Stomach smooth muscle (tissue), 2 donors: ENCODE results near the gene SALL2.
A peak's percentile ranks its signal among the peaks of the same experiment; 100 is the strongest.
"Not testable (repeated sequence)": the region's sequence is repeated elsewhere in the genome, so short reads cannot be mapped to it uniquely, and the experiment has no call there.

Experiments used
- H3K27ac ChIP-seq: one replicate; pipeline ENCODE4 v1.7.0; 2013; ENCODE audit warnings: mild to moderate bottlenecking, low read length, inconsistent platforms
- H3K27me3 ChIP-seq, 2 donors: one replicate each; pipeline ENCODE4 v1.7.0; 2013; ENCODE audit warnings: low read length in 2 of 2; ENCODE audit not compliant: insufficient read depth in 2 of 2, control insufficient read depth in 1 of 2
- H3K36me3 ChIP-seq, 2 donors: one replicate each; pipeline ENCODE4 v1.7.0; 2013; ENCODE audit warnings: low read length in 2 of 2; ENCODE audit not compliant: control insufficient read depth in 2 of 2, insufficient read depth in 2 of 2
- H3K4me1 ChIP-seq: one replicate; pipeline ENCODE4 v1.7.0; 2013; ENCODE audit warnings: low read length; ENCODE audit not compliant: control insufficient read depth, insufficient read depth
- H3K4me3 ChIP-seq, 2 donors: one replicate each; pipeline ENCODE4 v1.7.0; 2013; ENCODE audit warnings: low read length in 2 of 2
- H3K9ac ChIP-seq, 2 donors: one replicate each; pipeline ENCODE4 v1.7.0; 2013; ENCODE audit warnings: low read length in 2 of 2, mild to moderate bottlenecking in 1 of 2
- H3K9me3 ChIP-seq, 2 donors: one replicate each; pipeline ENCODE4 v1.7.0; 2013; ENCODE audit warnings: low read length in 2 of 2; ENCODE audit not compliant: control insufficient read depth in 2 of 2
- donor health status: healthy.
- donor health status: Pancreatic carcinoma.

Gene SALL2

DNA sequence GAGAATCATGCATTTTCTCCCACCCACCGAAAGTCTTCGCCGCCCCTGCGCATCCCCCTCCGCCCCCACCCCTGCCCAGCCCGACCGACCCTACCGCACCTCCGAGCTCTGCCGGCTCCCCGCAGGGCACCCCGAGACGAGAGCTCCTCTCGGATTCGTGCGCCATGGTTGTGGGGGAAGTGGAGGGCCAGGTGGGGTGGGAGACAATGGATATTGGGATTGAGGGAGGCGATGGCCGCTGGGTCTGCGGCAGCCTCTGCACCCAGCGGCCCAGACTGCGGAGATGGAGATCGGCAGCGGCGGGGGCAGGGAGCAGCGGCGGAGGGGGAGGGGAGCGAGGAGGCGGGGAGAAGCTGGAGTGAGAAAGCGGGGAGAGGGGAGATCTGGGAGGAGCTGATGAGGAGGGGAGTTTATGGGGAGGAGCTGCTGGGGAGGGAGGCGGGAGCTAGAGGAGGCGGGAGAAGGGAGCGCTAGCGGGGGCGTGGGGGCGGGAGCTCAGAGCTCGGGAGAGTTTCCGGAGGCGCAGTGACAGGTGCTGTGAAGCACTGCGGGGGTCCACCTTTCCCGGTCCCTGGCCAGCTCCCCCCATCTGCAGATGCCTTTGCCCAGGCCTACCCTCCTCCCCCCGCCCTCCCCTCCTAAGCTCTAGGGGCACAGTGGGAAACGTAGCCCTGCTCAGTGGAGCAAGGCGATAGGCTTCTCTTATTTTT, at the start of gene SALL2:
Gene SALL2 (minus strand): TSS at position 385 of the 710 bp plus-strand sequence. CDS start 219 bp downstream, at position 166.
- peak within 1 kb of the TSS; percentile 79 for H3K9ac ChIP-seq
- no peaks in the 10 kb centered on the region for H3K9me3 ChIP-seq
- peak within 1 kb of the TSS; percentile 73 to 78 for H3K4me3 ChIP-seq
- H3K4me1 ChIP-seq = peaks cover 8% of the 10 kb centered on the region
- H3K27ac ChIP-seq = peak within 1 kb of the TSS; percentile 55
- H3K36me3 ChIP-seq = peaks cover 4 to 11% of the 10 kb centered on the region in 2 donors
- H3K27me3 ChIP-seq = no peaks in the 10 kb centered on the region

DNA sequence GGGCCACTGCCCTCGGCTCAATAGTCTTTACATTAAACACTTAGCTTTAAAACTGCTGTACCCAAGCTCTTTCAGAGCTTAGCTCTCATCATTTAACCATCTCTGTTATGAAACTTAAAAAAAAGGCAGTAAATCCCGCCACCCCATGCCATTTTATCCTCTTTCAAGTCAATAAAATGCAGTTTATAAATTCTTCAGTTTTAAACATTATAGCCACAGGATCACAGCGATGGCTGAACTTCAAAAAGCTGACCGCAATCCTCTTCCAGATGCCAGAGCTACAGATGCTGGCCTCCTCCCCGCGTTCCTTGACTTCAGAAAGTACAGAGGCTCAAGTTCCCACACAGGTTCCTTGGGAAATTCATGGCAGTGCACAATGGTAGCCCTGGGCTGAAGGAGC, 49.5 kb upstream of the SALL2 start:
- Histone ChIP-seq H3K27ac (no peak overlapping the region), H3K4me3 (no peak overlapping the region), H3K9me3 (no peaks in the 10 kb centered on the region), H3K9ac (no peak overlapping the region), H3K4me1 (no peaks in the 10 kb centered on the region), H3K27me3 (no peaks in the 10 kb centered on the region), H3K36me3 (no peaks in the 10 kb centered on the region)

DNA sequence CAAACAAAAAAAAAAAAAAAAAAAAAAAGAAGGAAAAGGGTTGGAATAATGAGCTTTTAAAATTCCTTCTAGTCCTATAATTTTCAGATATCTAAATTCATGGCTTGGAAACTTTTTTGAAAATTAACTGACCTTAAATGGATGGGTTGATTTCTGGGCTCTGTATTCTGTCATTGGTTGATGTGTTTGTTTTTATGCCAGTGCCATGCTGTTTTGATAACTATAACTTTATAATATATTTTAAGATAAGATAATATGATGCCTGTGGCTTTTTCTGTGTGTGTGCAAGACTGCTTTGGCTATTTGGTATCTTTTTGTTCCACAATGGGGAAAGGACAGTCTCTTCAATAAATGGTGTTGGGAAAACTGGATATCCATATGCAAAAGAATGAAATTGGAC, 46.5 kb upstream of the SALL2 start:
- H3K27ac ChIP-seq = no peak overlapping the region

DNA sequence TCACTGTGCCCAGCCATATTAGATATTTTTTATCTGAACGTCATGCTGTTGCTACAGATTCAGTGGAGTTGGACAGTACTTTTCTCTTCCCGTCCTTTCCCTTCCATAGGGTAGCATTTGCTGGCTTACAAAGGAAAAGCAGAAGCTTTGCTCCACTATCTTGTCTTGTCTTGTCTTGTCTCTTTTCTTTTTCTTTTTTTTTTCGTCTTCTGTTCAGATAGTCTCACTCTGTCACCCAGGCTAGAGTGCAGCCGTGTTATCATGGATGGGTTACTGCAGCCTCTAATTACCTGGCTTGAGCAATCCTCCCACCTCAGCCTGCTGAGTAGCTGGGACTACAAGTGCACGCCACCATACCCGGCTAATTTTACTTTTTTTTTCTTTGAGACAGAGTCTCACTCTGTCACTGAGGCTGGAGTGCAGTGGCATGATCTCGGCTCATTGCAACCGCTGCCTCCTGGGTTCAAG, 32.6 kb upstream of the SALL2 start:
- Histone ChIP-seq H3K4me1 (peaks cover 9% of the 10 kb centered on the region), H3K9ac (no peak overlapping the region), H3K4me3 (no peak overlapping the region), H3K27me3 (no peaks in the 10 kb centered on the region), H3K36me3 (no peaks in the 10 kb centered on the region), H3K27ac (no peak overlapping the region), H3K9me3 (no peaks in the 10 kb centered on the region)

More for the DNA sequence above, 46.5 kb upstream of the SALL2 start:
- Histone ChIP-seq H3K9ac (no peak overlapping the region), H3K36me3 (no peaks in the 10 kb centered on the region), H3K4me3 (no peak overlapping the region), H3K27me3 (no peaks in the 10 kb centered on the region), H3K4me1 (no peaks in the 10 kb centered on the region), H3K9me3 (no peaks in the 10 kb centered on the region)

DNA sequence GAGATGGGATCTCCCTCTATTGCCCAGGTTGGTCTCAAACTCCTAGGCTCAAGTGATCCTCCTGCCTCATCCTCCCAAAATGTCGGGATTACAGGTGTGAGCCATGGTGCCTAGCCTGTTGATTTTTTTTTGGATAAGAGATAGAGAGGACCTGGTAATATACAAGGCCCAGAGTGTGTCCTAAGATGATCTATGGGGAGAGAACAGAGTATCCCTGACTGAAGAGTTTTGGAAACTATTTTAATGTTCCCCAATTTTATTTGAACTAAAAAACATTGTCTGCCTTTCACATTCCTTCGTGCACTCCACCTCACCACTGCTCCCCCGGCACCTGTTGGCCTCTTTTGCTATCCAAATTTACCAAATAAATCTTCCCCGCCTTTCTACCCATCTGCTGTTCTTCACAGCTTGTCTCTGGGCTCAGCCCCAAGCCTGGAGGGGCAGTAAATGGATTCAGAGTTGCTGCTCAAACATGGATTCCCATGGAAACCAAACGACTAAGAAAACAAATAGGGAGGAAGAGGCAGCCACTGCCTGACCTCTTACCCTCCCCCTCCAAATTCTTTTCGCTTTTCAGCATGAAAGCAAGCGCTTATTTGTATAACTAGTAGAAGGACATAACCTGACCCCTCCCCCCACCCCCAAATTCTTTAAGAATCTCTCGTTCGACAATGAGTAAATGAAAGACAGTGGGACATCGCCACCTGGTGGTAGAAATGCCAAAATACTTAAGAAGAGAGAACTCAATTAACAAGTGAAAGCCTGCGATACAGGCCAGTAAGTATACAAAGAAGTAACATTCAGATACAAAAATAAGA, 31.1 kb upstream of the SALL2 start:
- H3K27me3 ChIP-seq = no peaks in the 10 kb centered on the region
- H3K4me3 ChIP-seq = peak overlapping the region; percentile 33 to 69
- no peaks in the 10 kb centered on the region for H3K9me3 ChIP-seq
- H3K27ac ChIP-seq = peak overlapping the region; percentile 82
- H3K36me3 ChIP-seq = no peaks in the 10 kb centered on the region
- H3K4me1 ChIP-seq = peaks cover 9% of the 10 kb centered on the region
- peak overlapping the region; percentile 41 to 74 for H3K9ac ChIP-seq

DNA sequence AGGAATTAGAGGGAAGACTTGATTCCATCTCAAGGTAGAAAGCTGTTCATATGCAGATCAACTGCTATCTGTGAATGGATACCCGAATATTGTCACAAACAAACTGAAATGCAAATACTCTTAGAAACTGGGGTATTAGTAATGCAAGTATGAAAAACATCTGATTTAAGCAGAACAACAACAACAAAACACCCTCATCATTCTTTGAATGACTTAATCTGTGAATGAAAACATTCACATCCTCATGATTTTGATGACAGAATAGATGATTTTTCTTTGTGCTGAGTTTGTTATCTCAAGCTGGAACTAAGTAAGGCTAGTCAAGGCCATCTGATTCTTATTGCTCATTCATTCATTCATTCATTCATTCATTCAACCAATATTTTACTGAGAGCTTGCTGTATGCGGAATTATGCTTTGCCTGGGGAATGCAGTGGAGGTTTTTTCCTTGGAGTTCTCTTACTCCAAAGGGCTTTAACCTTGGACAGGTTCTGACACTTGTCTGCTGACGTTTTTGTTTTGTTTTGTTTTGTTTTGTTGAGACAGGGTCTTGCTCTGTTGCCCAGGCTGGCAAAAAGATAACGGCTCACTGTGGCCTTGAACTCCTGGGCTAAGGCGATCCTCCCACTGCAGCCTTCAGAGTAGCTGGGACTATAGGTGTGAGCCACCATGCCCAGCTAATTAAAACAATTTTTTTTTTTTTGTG, 30.4 kb upstream of the SALL2 start:
- Histone ChIP-seq H3K27me3 (no peaks in the 10 kb centered on the region), H3K4me1 (peaks cover 9% of the 10 kb centered on the region), H3K9me3 (no peaks in the 10 kb centered on the region), H3K4me3 (no peak overlapping the region), H3K36me3 (no peaks in the 10 kb centered on the region), H3K27ac (peak overlapping the region; percentile 82), H3K9ac (no peak overlapping the region)

DNA sequence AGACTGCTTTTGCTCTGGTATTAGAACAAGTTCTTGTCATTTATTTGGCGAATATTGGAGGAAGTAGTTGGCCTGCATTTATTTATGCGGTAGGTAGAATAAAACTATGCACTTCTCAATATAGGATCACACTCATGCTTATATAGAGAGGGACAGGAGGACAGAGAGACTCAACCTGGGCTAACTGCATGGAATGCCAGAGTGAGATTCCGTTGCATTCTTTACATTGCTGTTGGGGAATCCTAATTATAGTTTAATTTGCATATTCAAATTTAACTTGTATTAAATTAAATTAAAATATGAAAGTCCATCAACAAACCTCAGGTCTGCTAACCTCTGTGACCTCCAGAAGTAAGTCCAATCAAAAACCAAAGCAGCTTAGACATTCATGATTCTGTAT, 27.1 kb upstream of the SALL2 start:
- H3K36me3 ChIP-seq = no peaks in the 10 kb centered on the region
- H3K9me3 ChIP-seq = no peaks in the 10 kb centered on the region
- H3K9ac ChIP-seq = no peak overlapping the region
- peaks cover 8% of the 10 kb centered on the region for H3K4me1 ChIP-seq
- H3K4me3 ChIP-seq = no peak overlapping the region
- no peak overlapping the region for H3K27ac ChIP-seq
- H3K27me3 ChIP-seq = no peaks in the 10 kb centered on the region

DNA sequence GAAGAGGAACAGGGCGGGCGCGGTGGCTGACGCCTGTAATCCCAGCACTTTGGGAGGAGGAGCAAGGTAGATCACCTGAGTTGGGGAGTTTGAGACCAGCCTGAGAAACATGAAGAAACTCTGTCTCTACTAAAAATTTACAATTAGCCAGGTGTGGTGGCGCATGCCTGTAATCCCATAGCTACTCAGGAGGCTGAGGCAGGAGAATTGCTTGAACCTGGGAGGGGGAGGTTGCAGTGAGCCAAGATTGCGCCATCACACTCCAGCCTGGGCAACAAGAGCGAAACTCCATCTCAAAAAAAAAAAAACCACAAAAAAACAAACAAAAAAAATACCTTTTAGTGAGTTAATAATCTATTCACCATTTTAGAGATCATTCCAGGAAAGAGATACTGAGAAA, 18.4 kb upstream of the SALL2 start:
- not testable (repeated sequence) for H3K27me3 ChIP-seq, H3K36me3 ChIP-seq, H3K9ac ChIP-seq, H3K9me3 ChIP-seq, H3K27ac ChIP-seq, H3K4me3 ChIP-seq, H3K4me1 ChIP-seq

DNA sequence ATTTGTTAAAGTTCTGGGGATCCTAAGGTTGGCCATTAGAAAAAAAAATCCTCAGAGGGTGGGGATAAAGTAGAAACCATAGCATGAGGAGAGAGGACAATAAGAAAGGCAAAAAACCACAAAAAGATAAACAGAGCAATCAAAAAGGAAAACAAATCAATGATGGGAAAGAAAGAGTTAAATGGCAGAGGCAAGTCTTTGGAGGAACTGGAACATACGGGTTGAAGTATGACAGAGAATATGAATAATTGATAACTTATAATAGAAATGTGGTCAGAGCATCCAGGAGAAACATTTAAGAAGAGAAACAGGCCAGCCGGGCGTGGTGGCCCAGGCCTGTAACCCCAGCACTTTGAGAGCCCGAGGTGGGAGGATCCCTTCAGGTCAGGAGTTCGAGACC, 17.8 kb upstream of the SALL2 start:
- H3K4me1 ChIP-seq = no peaks in the 10 kb centered on the region
- no peak overlapping the region for H3K4me3 ChIP-seq
- no peak overlapping the region for H3K27ac ChIP-seq
- no peaks in the 10 kb centered on the region for H3K27me3 ChIP-seq
- no peak overlapping the region for H3K9ac ChIP-seq
- no peaks in the 10 kb centered on the region for H3K36me3 ChIP-seq
- H3K9me3 ChIP-seq = no peaks in the 10 kb centered on the region

DNA sequence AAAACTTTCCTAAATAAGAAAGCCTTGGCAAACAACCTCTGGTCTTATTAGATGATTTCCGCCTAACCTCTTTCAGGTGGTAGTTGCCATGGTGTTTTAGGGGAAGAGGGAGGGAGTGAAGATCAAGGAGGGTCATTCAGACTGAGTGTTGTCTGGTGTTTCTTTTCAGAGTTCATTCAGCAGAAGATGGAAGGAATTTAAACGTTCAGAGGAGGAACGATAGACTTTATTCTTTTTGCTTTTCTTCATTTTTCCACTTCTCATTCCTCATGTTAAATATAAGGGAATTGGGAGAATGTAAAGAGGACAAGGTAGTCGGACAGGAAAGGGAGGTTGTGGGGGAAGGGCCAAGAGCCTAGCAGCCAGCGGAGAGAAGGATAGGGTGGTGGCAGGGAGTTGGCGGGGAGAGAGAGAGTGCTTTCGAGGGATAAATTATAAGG, 17.4 kb upstream of the SALL2 start:
- H3K9ac ChIP-seq = no peak overlapping the region
- H3K36me3 ChIP-seq = no peaks in the 10 kb centered on the region
- no peak overlapping the region for H3K27ac ChIP-seq
- no peaks in the 10 kb centered on the region for H3K4me1 ChIP-seq
- no peak overlapping the region for H3K4me3 ChIP-seq
- no peaks in the 10 kb centered on the region for H3K9me3 ChIP-seq
- no peaks in the 10 kb centered on the region for H3K27me3 ChIP-seq
